Keratinocyte (primary cell): ENCODE measurements around the gene CALML3. TPM values are rescaled to one million over a fixed set of nuclear protein-coding genes. Genes with fewer than 3 reads are reported as not detected.

Source experiments
- DNase-seq: peaks from one replicate; pipeline ENCODE4 v3.0.0-alpha.2; 2011; ENCODE audit warnings: low read depth, missing footprints, low spot score
- FAIRE-seq: peaks from 2 replicates; lab custom pipeline; 2011; peaks lifted over from hg19 to GRCh38; lab: Jason Lieb, UNC
- H2AFZ ChIP-seq: 2 replicates; pipeline ENCODE4 v1.6.0; 2012; ENCODE audit warnings: low read length, control low read depth, inconsistent platforms; ENCODE audit not compliant: control insufficient read depth
- H3K27ac ChIP-seq: 2 replicates; pipeline ENCODE4 v1.5.1; 2011; ENCODE audit warnings: low read length; ENCODE audit not compliant: control insufficient read depth, insufficient read depth
- H3K27me3 ChIP-seq: 3 replicates; pipeline ENCODE4 v1.6.0; 2011; ENCODE audit warnings: low read length; ENCODE audit not compliant: control insufficient read depth, insufficient read depth; ENCODE audit errors: extremely low read depth
- H3K36me3 ChIP-seq, 2 experiments: 2 replicates in 1 of 2; 3 replicates in 1 of 2; pipeline ENCODE4 v1.5.1; 2011; ENCODE audit warnings: low read length in 2 of 2, mild to moderate bottlenecking in 1 of 2; ENCODE audit not compliant: control insufficient read depth in 2 of 2, insufficient read depth in 2 of 2; ENCODE audit errors: extremely low read depth in 1 of 2
- H3K4me1 ChIP-seq: 3 replicates; pipeline ENCODE4 v1.5.1; 2011; ENCODE audit warnings: low read length; ENCODE audit not compliant: control insufficient read depth, insufficient read depth; ENCODE audit errors: extremely low read depth
- H3K4me2 ChIP-seq: 3 replicates; pipeline ENCODE4 v1.6.0; 2011; ENCODE audit warnings: low read depth, low read length; ENCODE audit not compliant: control insufficient read depth, insufficient read depth; ENCODE audit errors: extremely low read depth
- H3K4me3 ChIP-seq, 3 experiments: fragments of 200-600 bp in 1 of 3; sonication (generic) in 1 of 3; 2 replicates in 2 of 3; 3 replicates in 1 of 3; pipeline ENCODE4 v1.5.1; 2011 to 2016; ENCODE audit warnings: low read length in 3 of 3, mild to moderate bottlenecking in 3 of 3, control low read depth in 2 of 3, inconsistent platforms in 1 of 3, low read depth in 1 of 3, mixed read lengths in 1 of 3, mixed run types in 1 of 3, moderate library complexity in 1 of 3; ENCODE audit not compliant: control insufficient read depth in 2 of 3, insufficient read depth in 2 of 3; ENCODE audit errors: extremely low read depth in 1 of 3
- H3K79me2 ChIP-seq: 2 replicates; pipeline ENCODE4 v1.6.0; 2012; ENCODE audit warnings: low read length; ENCODE audit not compliant: control insufficient read depth, insufficient read depth
- H3K9ac ChIP-seq: 3 replicates; pipeline ENCODE4 v1.6.0; 2011; ENCODE audit warnings: low read length; ENCODE audit not compliant: control insufficient read depth, insufficient read depth; ENCODE audit errors: extremely low read depth
- H3K9me1 ChIP-seq: 3 replicates; pipeline ENCODE4 v1.6.0; 2011; ENCODE audit warnings: low read length; ENCODE audit not compliant: control insufficient read depth, insufficient read depth; ENCODE audit errors: extremely low read depth
- H3K9me3 ChIP-seq: 2 replicates; pipeline ENCODE4 v1.5.1; 2012; ENCODE audit warnings: low read depth, low read length; ENCODE audit not compliant: control insufficient read depth
- H4K20me1 ChIP-seq: 3 replicates; pipeline ENCODE4 v1.6.0; 2011; ENCODE audit warnings: low read length; ENCODE audit not compliant: control insufficient read depth, insufficient read depth; ENCODE audit errors: extremely low read depth
- EZH2 ChIP-seq: IDR thresholded peaks from one replicate; pipeline ENCODE4 v1.6.1; 2012; ENCODE audit warnings: inconsistent platforms, mild to moderate bottlenecking, low read length, moderate library complexity
- dilution Hi-C: fragments of 300-500 bp; cut with MboI; formaldehyde crosslinking; loops from one replicate; pipeline ENCODE4 v1.7.0; 2020; ENCODE audit warnings: low sequenced_read_pairs; ENCODE audit not compliant: extremely low pct_ligation_motif_present
- polyA plus RNA-seq, 5 experiments: library from polyadenylated mRNA; depleted of rRNA in 3 of 5; stranded (reverse) in 3 of 5; stranded (forward) in 1 of 5; unstranded in 1 of 5; fragments of >200 nt; gene quantifications; 1 replicate in 1 of 5; 2 replicates in 3 of 5; 3 replicates in 1 of 5; pipeline versions ENCODE4 v1.2.1 to v1.2.3, GENCODE V29; 2011 to 2012; ENCODE audit warnings: missing spikeins in 2 of 5, low read depth in 1 of 5, low replicate concordance in 1 of 5
- TF ChIP-seq, protein P1 (sequence below), 3 experiments: IDR thresholded peaks in 1 of 3; conservative IDR thresholded peaks in 1 of 3; optimal IDR thresholded peaks in 1 of 3; 2 replicates in 2 of 3; 3 replicates in 1 of 3; pipeline versions ENCODE3 to v1.5.1; 2011; ENCODE audit warnings: low read length in 3 of 3, mild to moderate bottlenecking in 3 of 3, moderate library complexity in 2 of 3, control low read depth in 1 of 3, inconsistent platforms in 1 of 3; ENCODE audit not compliant: insufficient read depth in 2 of 3; ENCODE audit errors: extremely low read depth in 1 of 3

CALML3 gene
- polyA plus RNA-seq, 1 donor (not counting 4 experiments of a cell fraction or from before 2014, with no cell fraction given): 7.6 TPM

GRCh38 chr10:5503477-5503835 lies 21.3 kb upstream of the CALML3 start:
- no peak for DNase-seq
- dilution Hi-C loops: no loop called here
- Histone ChIP-seq H3K4me2 (peak overlapping the region; percentile 57), H2AFZ (no peak overlapping the region), H3K4me1 (peaks cover 36% of the 10 kb centered on the region), H3K9me1 (no peaks in the 10 kb centered on the region), H4K20me1 (no peaks in the 10 kb centered on the region), H3K9ac (no peak overlapping the region), H3K9me3 (no peaks in the 10 kb centered on the region), H3K36me3 (no peaks in the 10 kb centered on the region), H3K27me3 (peaks cover 3% of the 10 kb centered on the region), H3K79me2 (no peaks in the 10 kb centered on the region), H3K4me3 (no peak overlapping the region), H3K27ac (no peak overlapping the region)
- no peak for TF ChIP-seq EZH2
- TF ChIP-seq, protein P1, sequence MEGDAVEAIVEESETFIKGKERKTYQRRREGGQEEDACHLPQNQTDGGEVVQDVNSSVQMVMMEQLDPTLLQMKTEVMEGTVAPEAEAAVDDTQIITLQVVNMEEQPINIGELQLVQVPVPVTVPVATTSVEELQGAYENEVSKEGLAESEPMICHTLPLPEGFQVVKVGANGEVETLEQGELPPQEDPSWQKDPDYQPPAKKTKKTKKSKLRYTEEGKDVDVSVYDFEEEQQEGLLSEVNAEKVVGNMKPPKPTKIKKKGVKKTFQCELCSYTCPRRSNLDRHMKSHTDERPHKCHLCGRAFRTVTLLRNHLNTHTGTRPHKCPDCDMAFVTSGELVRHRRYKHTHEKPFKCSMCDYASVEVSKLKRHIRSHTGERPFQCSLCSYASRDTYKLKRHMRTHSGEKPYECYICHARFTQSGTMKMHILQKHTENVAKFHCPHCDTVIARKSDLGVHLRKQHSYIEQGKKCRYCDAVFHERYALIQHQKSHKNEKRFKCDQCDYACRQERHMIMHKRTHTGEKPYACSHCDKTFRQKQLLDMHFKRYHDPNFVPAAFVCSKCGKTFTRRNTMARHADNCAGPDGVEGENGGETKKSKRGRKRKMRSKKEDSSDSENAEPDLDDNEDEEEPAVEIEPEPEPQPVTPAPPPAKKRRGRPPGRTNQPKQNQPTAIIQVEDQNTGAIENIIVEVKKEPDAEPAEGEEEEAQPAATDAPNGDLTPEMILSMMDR (optimal IDR thresholded peaks at IDR 0.05 in 1 of 3, IDR thresholded peaks at IDR 0.05 in 1 of 3, conservative IDR thresholded peaks at IDR 0.05 in 1 of 3; ENCODE audit: extremely low read depth in 1 of 3, insufficient read depth in 2 of 3, low read length in 3 of 3): no peak
- peak; percentile 98 for FAIRE-seq

DNA sequence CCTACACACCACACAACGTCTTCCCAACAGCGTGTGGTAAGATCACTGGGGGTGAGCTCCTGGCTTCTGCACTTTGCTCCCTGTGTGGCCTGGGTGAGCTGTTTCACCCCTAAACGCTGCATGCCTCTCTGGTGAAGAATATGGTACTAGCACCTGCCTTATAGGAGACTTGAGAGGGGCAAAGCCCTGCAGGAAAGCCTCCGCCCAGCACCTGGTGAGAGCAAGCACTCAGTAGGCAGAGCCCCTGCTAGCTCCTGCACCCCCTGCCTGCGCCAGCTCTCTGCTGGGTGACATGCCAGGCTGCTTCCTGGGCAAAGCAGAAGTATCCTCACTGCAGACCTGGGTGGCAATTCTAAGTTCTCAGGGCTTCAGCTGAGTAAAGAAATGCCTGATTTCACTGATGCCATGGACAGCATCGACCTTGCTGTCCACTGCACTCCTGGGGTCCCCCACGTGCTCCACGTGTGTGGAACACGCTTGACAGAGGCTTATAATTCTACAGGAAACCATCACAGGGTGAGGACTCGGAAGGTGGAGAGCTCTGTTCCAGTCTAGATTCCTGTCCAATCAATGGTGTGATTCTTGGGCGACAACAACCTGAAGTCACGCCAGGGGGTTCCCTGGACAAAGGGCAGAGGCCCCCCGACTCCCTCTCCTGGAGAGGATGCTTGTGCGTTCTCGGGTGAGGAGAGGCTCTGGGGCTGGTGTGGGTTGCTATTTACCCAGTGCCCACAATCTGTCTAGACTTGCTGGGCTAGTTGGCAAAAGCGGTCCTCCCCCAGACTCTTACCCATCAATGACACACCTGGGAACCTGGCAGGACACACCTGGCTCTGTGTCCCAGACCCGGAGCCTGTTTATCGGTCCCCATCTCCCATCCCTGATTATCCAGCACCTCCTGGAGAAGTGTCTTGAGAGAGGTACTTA lies 20.4 kb upstream of the CALML3 start:
- FAIRE-seq: peak; percentile 34
- Histone ChIP-seq H3K4me3 (no peak overlapping the region), H3K36me3 (no peaks in the 10 kb centered on the region), H3K9me3 (no peaks in the 10 kb centered on the region), H2AFZ (peak overlapping the region; percentile 13), H3K27me3 (peaks cover 3% of the 10 kb centered on the region), H3K79me2 (no peaks in the 10 kb centered on the region), H3K4me1 (peaks cover 34% of the 10 kb centered on the region), H3K4me2 (peak overlapping the region; percentile 22), H3K27ac (no peak overlapping the region), H3K9ac (no peak overlapping the region), H4K20me1 (no peaks in the 10 kb centered on the region), H3K9me1 (no peaks in the 10 kb centered on the region)
- dilution Hi-C loops: no loop called here
- TF ChIP-seq EZH2: no peak
- TF ChIP-seq, protein P1 (optimal IDR thresholded peaks at IDR 0.05 in 1 of 3, IDR thresholded peaks at IDR 0.05 in 1 of 3, conservative IDR thresholded peaks at IDR 0.05 in 1 of 3; ENCODE audit: extremely low read depth in 1 of 3, insufficient read depth in 2 of 3, low read length in 3 of 3): no peak
- DNase-seq: no peak
